HG02884 (cell line): ENCODE results near the gene PLET1.

Source experiments
- ATAC-seq: cut with Tn5 transposase; IDR thresholded peaks from one replicate; pipeline ENCODE4 v1.9.1; 2021; ENCODE audit warnings: mild to moderate bottlenecking, moderate library complexity; ENCODE audit not compliant: unreplicated experiment

Gene PLET1, protein sequence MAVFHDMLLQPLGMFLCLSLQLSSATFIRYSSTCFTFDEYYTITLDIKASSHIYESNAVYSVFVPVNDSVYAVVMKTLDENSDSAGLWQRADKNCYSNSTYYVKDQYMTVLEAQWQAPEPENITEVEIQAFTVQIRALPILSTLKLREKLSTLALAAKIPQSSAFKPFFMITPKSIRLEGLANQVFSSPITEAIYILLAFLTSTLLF

DNA sequence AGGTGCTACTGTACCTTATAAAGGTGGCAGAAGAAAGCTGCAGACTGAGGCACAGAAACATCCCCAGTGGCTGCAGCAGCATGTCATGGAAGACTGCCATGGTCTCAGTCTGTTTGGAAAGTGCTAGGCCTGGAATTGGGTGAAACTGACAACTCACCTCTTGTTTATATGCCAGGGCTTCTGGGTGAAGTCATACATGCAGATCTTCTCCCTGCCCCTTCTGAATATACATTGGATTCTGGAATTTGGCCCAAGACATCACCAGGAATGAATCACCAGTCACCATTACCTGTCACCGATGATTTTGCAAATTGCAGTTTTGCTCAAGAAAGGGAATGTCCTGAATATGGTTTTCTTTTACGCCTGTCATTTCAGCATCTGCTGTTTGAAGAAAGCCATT lies at the start of gene PLET1:
TSS of gene PLET1 (minus strand) at position 371 of the 400 bp plus-strand sequence. CDS start at position 100, 271 bp downstream.
- no peak for ATAC-seq

DNA sequence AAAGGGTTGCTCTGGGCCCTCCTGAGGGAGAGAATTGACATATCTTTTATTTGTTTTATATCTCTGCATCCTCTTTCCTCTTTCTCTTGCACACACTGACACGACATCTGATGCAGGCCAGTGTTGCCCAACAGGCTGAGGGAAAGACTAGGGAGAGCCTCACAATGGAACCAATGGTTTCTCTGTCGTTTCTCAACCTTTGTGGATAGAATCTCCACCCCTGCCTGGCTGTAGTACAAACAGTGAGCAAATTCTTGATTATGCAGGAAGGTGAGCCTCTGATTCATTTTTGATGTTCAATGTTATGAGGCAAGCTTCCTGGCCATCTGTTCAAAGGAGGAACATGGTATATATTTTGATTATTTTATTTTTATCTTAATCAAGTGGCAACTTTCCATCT lies 49.8 kb upstream of the PLET1 start:
- ATAC-seq: no peak

DNA sequence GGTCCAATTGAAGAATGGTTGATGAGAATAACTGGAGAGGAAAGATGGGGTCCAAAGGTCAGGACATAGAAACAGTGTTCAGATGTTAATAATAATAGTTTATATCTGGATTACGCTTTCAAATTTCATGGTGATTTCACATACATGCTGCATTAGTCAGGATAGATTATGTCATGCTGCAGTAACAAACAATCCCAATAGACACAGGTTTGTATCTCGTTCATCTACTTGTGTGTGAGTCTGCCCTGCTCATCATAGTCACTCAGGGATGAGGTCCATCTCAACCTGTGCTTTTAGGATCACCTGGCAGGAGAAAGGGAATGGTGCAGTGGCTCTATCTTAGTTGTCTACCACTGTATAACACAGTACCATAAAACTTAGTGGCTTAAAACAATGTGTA lies 48.0 kb upstream of the PLET1 start:
- no peak for ATAC-seq

DNA sequence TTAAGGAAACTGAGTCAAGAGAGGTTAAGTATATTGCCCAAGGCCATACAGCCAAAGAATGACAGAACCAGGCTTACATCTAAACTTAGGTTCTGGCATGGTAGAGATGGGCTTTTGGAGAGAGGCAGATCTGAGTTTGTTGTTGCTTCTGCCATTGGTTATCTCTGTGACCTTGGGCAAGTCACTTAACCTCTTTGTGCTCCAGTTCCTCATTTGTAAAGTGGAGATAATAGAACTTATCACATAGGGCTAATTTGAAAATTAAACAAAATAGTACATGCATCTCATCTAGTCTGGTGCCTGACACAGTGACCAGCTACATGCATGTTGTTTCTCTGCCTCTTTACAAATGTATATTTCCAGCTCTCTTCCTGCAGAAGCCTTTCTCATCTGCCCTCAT lies 47.0 kb upstream of the PLET1 start:
- no peak for ATAC-seq

DNA sequence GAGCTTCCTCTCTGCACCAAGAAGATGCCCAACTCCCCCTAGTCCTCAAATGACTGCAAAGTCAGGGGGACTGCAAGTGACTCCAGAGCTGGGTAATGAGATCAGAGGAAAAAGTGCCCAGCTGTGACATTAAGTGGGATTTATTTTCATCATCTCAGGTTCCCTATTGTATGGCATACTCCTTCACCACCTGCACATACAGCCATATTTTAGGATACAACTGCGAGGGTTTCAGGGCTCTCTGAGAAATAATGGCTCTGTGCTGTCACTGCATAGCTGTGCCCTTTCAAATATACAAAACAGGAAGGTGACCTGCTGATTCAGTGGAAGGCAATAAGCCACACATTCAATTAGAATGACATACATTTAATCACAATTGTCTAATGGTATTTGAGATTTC lies 45.6 kb upstream of the PLET1 start:
- no peak for ATAC-seq

DNA sequence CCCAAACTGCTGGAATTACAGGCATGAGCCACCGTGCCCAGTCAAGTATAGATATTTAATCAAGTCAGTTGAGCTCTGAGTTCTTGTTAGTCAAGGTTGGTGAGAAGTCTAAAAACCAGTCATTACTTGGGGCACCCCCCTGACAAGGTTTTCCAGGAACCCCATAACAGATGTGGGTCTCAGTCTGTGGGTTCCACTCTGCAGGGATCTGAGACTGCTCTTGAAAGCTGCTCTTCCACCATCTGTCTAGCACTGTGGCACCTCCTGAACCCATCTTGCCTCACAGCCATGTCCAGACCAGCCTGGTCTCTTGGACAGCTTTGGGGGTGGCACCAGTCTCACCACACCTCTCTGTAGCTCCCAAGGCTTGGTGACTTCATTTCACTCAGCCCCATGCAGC lies 44.3 kb upstream of the PLET1 start:
- no peak for ATAC-seq

DNA sequence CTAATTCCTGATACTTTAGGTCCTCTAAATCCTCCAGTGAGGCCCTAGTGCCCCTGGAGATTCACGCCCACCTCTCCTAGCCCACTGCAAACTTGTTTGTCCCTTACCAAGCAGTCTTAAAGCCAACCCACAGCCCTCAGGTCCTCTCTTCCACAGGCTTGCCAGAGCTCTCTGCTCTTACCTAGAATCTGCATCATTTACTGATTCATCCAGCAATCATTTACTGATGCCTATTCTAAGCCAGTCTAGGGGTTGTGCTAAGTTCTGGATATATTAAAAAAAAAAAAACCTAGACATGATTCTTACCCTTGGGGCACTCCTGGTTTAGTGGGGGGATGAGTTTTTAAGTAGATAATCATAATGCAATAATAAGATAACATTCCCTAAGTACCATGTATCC lies 43.0 kb upstream of the PLET1 start:
- no peak for ATAC-seq

DNA sequence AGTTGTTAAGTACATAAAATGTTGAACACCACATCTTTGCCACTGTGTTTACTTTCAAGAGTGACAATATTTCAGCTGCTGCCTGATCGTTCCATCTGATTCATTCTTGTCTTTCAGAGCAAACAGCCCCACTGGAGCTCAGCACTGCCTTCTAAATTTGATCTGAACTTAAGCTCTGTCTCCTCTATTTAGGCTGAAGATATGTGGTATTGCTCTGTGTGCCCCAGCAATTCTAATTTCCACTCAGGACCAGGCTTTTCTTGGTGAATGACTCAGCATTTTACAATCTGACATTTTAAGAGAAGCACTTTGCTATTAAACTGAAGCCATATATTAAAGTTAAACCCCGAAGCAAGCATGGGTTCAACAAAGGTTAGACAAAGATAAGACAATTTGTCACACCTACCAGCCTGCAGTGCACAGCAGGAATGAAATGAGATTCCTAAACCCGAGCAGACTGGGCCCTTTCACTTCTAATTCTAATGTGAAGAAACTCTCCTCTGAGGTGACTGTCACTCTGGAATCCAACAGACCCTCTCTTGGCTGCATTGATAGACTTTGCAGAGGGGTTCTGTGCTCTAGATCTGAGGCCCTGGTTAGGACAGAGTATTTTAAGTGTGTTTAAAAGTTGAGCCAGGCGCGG lies 41.7 kb upstream of the PLET1 start:
- ATAC-seq: no peak

DNA sequence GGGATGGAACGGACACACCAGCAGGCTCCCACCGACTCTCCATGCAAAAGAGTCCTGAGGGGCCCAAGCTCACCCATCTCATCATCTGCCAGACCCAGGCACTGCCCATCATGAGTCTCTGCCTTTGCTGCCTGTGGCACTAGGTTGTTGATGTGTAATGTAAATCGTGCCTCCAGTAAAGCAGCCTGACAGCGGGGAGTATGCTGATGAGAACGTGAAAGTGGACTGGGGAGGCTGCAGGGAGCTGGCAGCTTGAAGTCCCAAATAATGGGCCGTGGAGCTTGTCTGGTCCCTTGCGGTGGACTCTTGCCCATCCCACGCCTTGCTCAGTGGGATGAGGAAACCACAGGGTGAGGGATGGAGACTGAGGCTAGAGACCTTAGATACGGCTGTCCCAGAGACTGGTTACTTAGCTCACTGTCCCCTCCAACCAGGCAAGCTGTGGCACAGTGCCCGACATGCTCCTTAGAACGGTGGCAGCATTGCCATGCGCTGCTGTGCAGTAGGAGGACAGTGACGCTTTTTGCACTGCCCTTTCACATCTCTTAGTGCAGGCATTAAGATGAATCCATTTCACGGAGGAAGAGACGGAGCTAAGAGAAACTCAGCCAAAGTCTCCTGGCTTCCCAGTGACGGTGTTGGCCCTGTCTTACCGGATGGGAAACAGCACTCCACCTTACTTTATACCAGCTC lies 39.6 kb upstream of the PLET1 start:
- ATAC-seq: no peak

DNA sequence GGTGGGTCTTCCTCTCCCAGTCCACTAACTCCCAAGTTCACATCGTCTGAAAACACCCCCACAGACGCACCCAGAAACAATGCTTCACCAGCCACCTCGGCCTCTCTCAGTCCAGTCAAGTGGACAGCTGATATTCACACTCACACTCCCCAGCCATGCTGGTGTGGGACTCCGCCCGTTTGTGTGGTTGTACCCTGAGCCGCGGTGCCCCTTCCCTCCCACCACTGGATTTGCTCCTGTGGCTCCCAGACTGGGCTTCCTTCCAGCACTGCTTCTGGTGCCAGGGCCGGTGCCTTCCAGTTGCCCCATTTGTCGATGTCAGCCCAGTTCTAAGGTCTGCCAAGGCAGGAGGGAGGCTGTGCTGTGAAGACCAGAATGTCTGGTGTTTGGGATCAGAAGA lies 37.9 kb upstream of the PLET1 start:
- no peak for ATAC-seq

DNA sequence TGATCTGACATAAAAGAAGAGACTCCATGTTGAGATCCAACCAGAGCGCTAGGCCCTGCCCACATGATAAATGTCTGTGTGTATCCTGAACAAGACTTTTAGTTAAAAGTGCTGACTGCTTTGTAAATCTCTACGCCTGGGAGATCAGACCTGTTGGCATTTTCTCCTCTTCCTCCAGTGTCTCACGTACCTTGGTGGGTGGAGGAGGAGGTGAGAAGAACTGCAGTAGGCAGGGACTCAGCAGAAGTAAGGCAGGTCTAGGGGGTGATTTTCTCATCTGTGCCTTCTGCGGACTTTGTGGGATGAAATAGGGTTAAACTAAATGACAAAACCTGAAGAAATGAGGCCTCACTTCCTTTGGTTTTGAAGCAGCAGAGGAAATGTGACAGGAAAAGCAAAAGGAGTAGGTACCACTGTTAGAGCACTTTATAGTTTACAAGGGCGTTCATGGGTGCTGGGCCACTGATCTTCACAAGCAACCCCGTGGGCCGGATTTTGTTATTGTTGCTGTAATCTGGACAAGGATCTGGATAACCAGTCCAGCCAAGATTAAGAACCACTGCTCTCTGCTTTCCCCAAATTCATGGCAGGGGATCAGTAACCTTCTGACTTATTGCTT lies 36.7 kb upstream of the PLET1 start:
- ATAC-seq: no peak

DNA sequence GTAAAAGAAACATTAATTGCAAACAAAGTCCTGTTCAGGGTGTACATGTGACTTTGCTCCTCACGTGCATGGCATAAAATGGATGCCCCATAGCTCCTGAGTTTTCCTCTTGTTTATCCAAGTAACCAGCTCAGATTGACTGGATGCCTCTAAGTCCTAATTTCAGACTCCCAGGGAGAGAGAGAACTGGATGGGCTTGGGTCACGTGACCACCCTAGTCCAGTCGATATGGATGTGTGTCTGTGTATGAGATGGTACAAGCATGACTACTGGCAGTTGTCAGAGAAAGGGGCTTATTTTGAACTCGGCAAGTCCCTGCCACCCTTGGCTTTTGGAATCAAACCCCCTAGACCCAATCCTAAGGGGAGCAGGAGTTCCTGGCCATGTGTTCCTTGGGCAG lies 35.4 kb upstream of the PLET1 start:
- no peak for ATAC-seq

DNA sequence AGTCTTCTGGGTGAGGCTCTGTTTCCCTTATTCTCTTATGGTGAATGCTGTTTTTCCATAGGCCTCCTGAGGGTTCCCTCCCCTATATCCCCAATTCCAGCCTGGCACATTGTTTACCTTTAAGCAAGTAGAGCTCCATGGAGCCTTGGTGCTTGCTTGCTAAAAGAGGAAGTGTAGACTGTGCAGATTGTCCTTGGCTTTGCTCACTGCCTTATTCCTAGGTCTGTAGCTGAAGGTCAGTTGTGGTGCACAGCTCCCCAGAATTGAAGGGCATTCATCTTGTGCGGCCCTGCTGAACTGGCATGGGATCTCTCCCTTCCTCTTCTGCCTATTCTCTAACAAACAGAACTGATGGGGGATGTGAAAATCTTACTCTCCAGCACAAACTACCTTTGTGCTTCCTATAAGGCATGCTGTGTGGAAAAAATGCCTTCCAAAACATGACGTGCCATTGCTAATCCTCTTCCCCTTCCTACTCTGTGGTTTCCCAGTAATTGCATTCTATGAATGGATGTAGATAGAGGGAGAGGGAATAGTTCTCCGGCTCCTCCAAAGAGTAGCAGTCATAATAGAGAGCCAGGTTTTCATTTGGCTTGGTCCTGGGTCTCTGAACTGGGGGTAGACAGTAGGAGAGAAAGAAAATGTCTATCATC lies 34.2 kb upstream of the PLET1 start:
- ATAC-seq: no peak

DNA sequence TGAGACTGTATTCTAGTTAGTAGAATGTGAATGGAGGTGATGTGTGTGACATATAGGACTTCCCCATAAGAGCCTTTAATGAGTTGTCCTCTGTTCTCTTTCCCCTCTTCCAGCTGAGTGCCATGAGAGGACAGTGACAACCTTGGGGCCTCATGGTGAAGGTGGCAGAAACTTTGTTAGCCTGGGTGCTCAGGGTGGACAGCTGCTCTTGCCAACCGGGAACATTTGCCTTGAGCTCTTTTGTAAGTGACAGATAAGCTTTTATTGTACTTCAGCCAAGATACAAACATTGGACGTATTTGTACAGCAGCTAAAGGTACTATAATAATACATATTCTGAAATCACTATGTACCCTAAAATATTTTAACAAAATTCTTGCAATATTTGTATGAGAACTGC lies 33.0 kb upstream of the PLET1 start:
- no peak for ATAC-seq

DNA sequence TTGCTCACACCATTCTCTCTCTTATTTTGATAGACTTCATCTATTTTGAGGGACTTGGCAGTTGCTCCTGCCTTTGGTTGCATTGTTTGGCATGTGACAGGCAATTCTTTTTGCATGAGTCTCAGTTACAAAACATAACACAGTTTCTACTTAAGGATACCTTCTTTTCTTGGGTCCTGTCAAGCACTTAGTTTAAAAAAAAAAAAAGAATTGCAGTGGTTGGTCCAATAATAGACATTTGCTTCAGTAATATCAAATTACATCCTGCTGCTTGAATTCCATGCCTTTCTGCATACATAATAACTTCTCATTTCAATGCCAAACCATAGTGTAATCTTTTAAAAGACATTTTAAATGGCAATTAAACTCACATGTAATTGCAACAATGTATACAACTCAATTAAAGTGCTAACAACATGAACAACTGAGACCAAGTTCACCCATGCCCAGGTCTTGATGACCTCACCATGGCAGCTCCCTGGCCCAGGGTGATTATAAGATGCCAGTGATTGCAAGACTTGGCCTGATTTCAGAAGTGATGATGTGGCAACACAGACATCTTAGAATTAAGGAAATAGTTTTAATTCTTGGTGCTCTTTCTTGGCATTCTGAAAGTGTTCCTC lies 32.2 kb upstream of the PLET1 start:
- no peak for ATAC-seq

DNA sequence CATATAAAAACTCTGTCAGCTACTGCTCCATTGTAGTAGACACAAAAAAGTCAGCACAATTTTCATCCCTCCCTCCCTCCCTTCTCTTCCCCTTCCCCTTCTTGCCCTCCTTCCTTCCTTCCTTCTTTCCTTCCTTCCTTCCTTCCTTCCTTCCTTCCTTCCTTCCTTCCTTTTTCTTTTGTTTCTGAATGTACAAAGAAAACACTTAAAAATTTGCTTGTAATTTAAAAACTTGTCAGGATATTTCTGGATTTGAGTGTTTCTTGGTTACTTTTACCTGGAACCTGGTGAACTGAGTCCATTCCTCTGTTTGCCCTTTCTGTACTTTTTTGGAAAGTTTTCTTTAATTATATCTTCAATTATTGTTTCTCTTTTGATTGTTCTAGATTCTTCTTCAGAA lies 31.5 kb upstream of the PLET1 start:
- ATAC-seq: no peak

DNA sequence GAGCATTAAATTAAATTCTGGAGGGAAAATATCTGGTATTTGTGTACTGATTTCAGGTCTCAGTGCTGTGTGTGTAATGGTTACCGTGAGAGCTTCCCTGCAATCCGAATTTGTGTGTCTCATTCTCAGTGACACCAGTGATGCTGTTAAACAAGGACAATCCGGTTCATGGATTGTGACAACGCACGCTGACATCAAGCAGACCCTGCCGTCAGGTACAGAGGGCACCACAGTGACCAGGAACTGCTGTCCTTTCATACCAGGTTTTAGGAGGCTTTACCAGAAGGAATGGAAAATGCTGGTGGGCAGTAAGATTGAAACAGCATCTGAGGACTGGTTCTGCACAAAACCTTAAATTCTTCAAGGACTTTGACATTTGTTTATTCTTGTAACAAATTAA lies 30.5 kb upstream of the PLET1 start:
- no peak for ATAC-seq

DNA sequence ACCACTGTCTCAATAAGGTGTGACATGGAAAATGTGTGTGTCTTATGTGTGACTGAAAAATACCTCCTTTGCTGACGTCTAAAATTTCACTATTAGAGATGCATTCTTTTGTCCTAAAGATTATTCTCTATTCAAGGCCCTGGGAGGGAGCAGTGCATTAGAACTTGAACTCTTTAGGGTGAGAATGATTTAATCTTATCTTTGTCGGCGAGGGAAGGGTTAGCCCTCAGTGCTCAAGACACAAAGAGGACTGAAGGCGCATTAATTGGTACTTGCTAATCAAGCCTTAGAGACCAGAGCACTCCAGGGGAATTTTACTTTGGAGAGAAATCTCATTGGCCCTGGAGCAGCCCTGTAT lies 29.8 kb upstream of the PLET1 start:
- no peak for ATAC-seq

DNA sequence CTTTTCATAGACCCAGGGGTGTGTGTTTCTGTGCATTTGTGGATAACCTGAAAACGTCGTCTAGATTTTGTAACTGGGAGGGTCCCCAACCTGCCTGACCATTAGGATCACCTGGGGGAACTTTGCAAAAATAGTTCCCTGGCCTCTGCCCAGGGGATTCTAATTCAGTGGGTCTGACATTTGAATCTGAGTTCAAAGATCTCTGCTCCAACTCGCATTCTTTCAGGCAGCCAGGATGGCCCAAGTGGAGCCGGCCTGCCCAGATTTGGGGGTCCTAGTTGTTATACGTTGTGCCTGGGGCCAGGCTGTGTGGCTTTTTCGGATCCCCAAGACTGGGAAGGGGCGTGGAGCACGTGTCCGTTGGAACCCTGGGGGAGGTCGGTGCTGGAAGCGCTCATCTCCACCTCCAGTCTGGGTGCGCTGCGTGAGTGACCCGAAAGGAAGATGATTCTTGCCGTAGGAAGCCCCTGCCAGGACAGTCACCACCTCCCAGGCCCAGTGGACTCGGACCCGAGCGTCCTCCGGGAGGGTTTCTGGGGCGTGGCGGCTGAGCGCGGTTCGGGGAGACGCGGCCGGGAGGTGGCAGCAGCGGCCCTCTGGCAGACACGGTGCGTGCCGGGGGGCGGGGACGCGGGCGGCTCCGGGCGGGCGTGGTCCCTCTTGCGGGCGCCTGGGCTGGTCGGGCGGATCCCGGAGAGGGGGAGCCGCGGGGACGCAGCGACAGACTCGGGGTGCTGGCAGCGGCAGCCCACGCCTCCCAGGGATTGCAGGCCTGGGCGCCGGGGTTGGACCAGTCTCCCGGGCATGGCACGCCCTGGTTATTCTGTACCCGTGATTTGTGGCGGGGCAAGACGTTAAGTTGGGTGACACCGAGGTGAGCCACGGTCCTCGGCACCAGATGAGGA lies 29.2 kb upstream of the PLET1 start:
- peak; percentile 86 for ATAC-seq

DNA sequence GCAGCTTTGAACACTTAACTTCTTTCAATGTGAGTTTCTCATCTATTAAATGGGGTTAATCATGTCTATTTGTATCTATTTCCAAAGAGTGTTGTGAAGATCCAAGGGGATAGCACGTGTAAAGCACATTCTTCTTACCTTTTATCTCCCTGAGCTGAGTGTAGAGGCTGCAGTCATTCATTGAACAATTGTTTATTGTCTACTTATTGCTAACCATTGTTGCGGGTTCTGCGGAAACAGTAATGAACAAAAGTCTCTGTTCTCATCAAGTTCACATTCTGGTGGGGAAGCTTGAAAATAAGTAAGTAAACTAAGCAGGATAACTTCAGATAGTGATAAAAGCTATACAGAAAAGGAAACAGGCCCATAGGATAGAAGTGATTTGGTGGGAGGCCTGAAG lies 27.4 kb upstream of the PLET1 start:
- no peak for ATAC-seq
